Stimulated activated CD4-positive, alpha-beta T cell treated with anti-CD3 and anti-CD28 coated beads, Interleukin-12 subunit alpha, Interleukin-12 subunit beta, amount 100 ng/mL, for 4 hours (primary cell): ENCODE results near the gene ADISSP.

ENCODE experiments used
- DNase-seq: peaks from one replicate; pipeline ENCODE4 v3.0.0-alpha.2; 2020

Gene ADISSP

GRCh38 chr20:3734111-3734843 is 33.3 kb downstream of the ADISSP start:
- DNase-seq = no peak

- no peak for DNase-seq
These were observed 34.2 kb downstream of the ADISSP start for GRCh38 chr20:3733119-3733995.

GRCh38 chr20:3732327-3733118 is 35.0 kb downstream of the ADISSP start, which contains the start of gene HSPA12B:
TSS of gene HSPA12B (plus strand) at chr20:3732685. CDS start at chr20:3738675, 5,990 bp downstream.
- DNase-seq = no peak

GRCh38 chr20:3731944-3732326 is 35.6 kb downstream of the ADISSP start:
- no peak for DNase-seq

- no peak for DNase-seq
These were observed 36.5 kb downstream of the ADISSP start for GRCh38 chr20:3730803-3731672.

GRCh38 chr20:3729811-3730540 is 37.6 kb downstream of the ADISSP start:
- DNase-seq = no peak

GRCh38 chr20:3729378-3729777 is 38.2 kb downstream of the ADISSP start:
- DNase-seq = no peak

GRCh38 chr20:3728876-3729275 is 38.7 kb downstream of the ADISSP start:
- DNase-seq = no peak

GRCh38 chr20:3728354-3728753 is 39.2 kb downstream of the ADISSP start:
- no peak for DNase-seq

- DNase-seq = no peak
These were observed 40.0 kb downstream of the ADISSP start for GRCh38 chr20:3727401-3728021.

GRCh38 chr20:3724356-3724755 is 43.2 kb downstream of the ADISSP start:
- no peak for DNase-seq

- DNase-seq = no peak
These were observed 44.3 kb downstream of the ADISSP start for GRCh38 chr20:3723284-3723683.

- no peak for DNase-seq
These were observed 45.6 kb downstream of the ADISSP start for GRCh38 chr20:3721912-3722311.

- no peak for DNase-seq
These were observed 46.9 kb downstream of the ADISSP start for GRCh38 chr20:3720626-3721025.

- no peak for DNase-seq
These were observed 47.5 kb downstream of the ADISSP start for GRCh38 chr20:3720068-3720467.

- no peak for DNase-seq
These were observed 48.5 kb downstream of the ADISSP start for GRCh38 chr20:3719046-3719445.

- DNase-seq = no peak
These were observed 51.2 kb downstream of the ADISSP start for GRCh38 chr20:3716195-3716834.

GRCh38 chr20:3714092-3714491 is 53.5 kb downstream of the ADISSP start:
- DNase-seq = no peak

- DNase-seq = no peak
These were observed 55.2 kb downstream of the ADISSP start, which contains the start of gene SIGLEC1 for GRCh38 chr20:3712279-3712873. TSS of gene SIGLEC1 (minus strand) at chr20:3712600. CDS start at chr20:3707128, 5,472 bp downstream.

GRCh38 chr20:3711484-3711941 is 56.0 kb downstream of the ADISSP start:
- no peak for DNase-seq
